Measurements from ENCODE around the gene TFG. TPM values are rescaled to one million over a fixed set of nuclear protein-coding genes. Genes with fewer than 3 reads are reported as not detected.

Gene TFG
- total RNA-seq, 2 donors from 2014 or later: 46.1 to 55.8 TPM

- peaks cover 28% of the 10 kb centered on the region for H3K4me1 ChIP-seq
- DNase-seq (no peak), ATAC-seq (no peak)
- H3K27ac ChIP-seq: peak overlapping the region in 1 of 4 donors; percentile 40
- H3K4me3 ChIP-seq: no peak overlapping the region
- H3K9me3 ChIP-seq: no peaks in the 10 kb centered on the region
- intact Hi-C loops (cut with DNase I): no loop called here
- peaks cover 0 to 9% of the 10 kb centered on the region in 2 donors for H3K36me3 ChIP-seq (replicated peaks in 1 of 2; ENCODE audit: insufficient read depth in 1 of 2, low read depth in 2 of 2)
- no peaks in the 10 kb centered on the region for H3K27me3 ChIP-seq
- TF ChIP-seq CTCF (IDR thresholded peaks at IDR 0.05) (no peak), POLR2A (IDR thresholded peaks at IDR 0.05) (no peak)
- WGBS, 2 donors: 68 to 77% methylated on average over 4 of the region's 4 CpGs
Observed at GRCh38 chr3:100717637-100718487, 8.6 kb downstream of the TFG start.

DNA sequence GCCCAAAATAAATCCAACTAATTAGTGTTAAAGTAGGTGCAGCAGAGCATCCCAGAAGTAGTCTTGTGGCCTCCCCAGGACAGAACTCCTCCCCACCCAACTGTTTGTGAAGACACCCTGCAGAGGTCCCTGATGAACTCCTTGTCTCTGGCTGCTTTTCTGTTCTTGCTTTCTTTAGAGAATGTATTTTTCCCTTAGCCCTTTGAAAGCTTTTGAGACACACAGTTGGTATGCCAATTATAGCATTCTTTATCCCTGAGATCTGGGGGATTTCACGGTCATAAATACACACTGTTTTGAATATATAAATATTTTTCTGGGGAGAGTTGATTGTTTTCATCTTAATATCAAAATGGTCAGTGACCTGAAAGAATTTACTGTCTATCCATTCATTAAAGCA lies 9.8 kb downstream of the TFG start:
- Histone ChIP-seq H3K27me3 (no peaks in the 10 kb centered on the region), H3K27ac (no peak overlapping the region), H3K4me1 (peaks cover 26% of the 10 kb centered on the region), H3K36me3 (replicated peaks in 1 of 2; ENCODE audit: insufficient read depth in 1 of 2, low read depth in 2 of 2) (peaks cover 0 to 9% of the 10 kb centered on the region in 2 donors), H3K9me3 (no peaks in the 10 kb centered on the region), H3K4me3 (no peak overlapping the region)
- intact Hi-C loops (cut with DNase I): no loop called here
- ATAC-seq (no peak), DNase-seq (no peak)
- 20 to 33% methylated on average over 1 of the region's 1 CpG for WGBS, 2 donors
- TF ChIP-seq CTCF (IDR thresholded peaks at IDR 0.05) (no peak), POLR2A (IDR thresholded peaks at IDR 0.05) (no peak)

GRCh38 chr3:100720426-100720825 lies 11.1 kb downstream of the TFG start:
- H3K4me3 ChIP-seq: no peak overlapping the region
- peaks cover 0 to 9% of the 10 kb centered on the region in 2 donors for H3K36me3 ChIP-seq (replicated peaks in 1 of 2; ENCODE audit: insufficient read depth in 1 of 2, low read depth in 2 of 2)
- peaks cover 17% of the 10 kb centered on the region for H3K4me1 ChIP-seq
- TF ChIP-seq CTCF (IDR thresholded peaks at IDR 0.05) (no peak), POLR2A (IDR thresholded peaks at IDR 0.05) (no peak)
- intact Hi-C loops (cut with DNase I): no loop called here
- H3K27ac ChIP-seq: no peak overlapping the region
- ATAC-seq (no peak), DNase-seq (no peak)
- H3K27me3 ChIP-seq: no peaks in the 10 kb centered on the region
- WGBS, 2 donors: 81 to 85% methylated on average over 5 of the region's 5 CpGs
- no peaks in the 10 kb centered on the region for H3K9me3 ChIP-seq

GRCh38 chr3:100725935-100726513 lies 16.7 kb downstream of the TFG start:
- Histone ChIP-seq H3K36me3 (replicated peaks in 1 of 2; ENCODE audit: insufficient read depth in 1 of 2, low read depth in 2 of 2) (peaks cover 7 to 14% of the 10 kb centered on the region in 2 donors), H3K9me3 (no peaks in the 10 kb centered on the region), H3K27ac (no peak overlapping the region), H3K27me3 (no peaks in the 10 kb centered on the region), H3K4me1 (peaks cover 5% of the 10 kb centered on the region), H3K4me3 (no peak overlapping the region)
- intact Hi-C loops (cut with DNase I): no loop called here
- 73 to 75% methylated on average over 3 of the region's 3 CpGs for WGBS, 2 donors
- no peak for DNase-seq
- no peak for TF ChIP-seq CTCF (IDR thresholded peaks at IDR 0.05)
- no peak for TF ChIP-seq POLR2A (IDR thresholded peaks at IDR 0.05)
- ATAC-seq: no peak

Measured in body of pancreas (tissue), 4 donors.